K562 (cell line): Measurements from ENCODE around the gene CLNK. TPM values are rescaled to one million over a fixed set of nuclear protein-coding genes. Genes with fewer than 3 reads are reported as not detected.

ENCODE experiments used
- ATAC-seq: fragments of 200-7000 bp; cut with Tn5 transposase; 3 replicates; pipeline ENCODE4 v1.9.1; 2020; ENCODE audit warnings: moderate library complexity
- BruUV-seq: library from RNA; stranded (reverse); fragments of 400-500 nt; replicated peaks from 2 replicates; lab custom pipeline; 2021; lab: Mats Ljungman, UMichigan
- CTCF ChIA-PET: fragments of 300-600 bp; formaldehyde crosslinking; extraction: SDS; loops from one replicate; lab custom pipeline; 2021; ENCODE audit warnings: low intra/inter-chr PET ratio; lab: Yijun Ruan, JAX
- POLR2A ChIA-PET: fragments of 300-600, 350-650 bp; sonication (Branson Sonifier 250); formaldehyde crosslinking; extraction: SDS; loops from one replicate; lab custom pipeline; 2021; ENCODE audit warnings: antibody characterized with exemption, inconsistent platforms; lab: Yijun Ruan, JAX
- DNase-seq, 4 experiments: peaks; one replicate each; pipeline versions ENCODE4 v3.0.0 to v3.0.0-alpha.2; 2011 to 2018; ENCODE audit warnings: low spot score in 3 of 4, mixed read lengths in 3 of 4; ENCODE audit errors: extremely low read depth in 1 of 4
- FAIRE-seq: peaks from 2 replicates; lab custom pipeline; 2011; peaks lifted over from hg19 to GRCh38; lab: Jason Lieb, UNC
- H2AFZ ChIP-seq: 2 replicates; pipeline ENCODE4 v1.6.0; 2011; ENCODE audit warnings: low read depth, low read length, control low read depth, inconsistent platforms
- H3K27ac ChIP-seq: fragments of 200-600 bp; 3 replicates; pipeline ENCODE4 v1.8.0; 2011; ENCODE audit warnings: low read depth, mild to moderate bottlenecking, control low read depth, inconsistent platforms, low read length, moderate library complexity, mixed read lengths; ENCODE audit errors: extremely low read depth
- H3K27me3 ChIP-seq, 2 experiments: fragments of 300-600 bp in 1 of 2; 2 replicates in 1 of 2; 3 replicates in 1 of 2; pipeline versions ENCODE4 v1.6.0 to v1.8.0; 2011; ENCODE audit warnings: inconsistent platforms in 2 of 2, low read length in 2 of 2, mild to moderate bottlenecking in 1 of 2, mixed read lengths in 1 of 2, moderate library complexity in 1 of 2; ENCODE audit not compliant: control insufficient read depth in 2 of 2, insufficient read depth in 2 of 2
- H3K36me3 ChIP-seq: fragments of 300-600 bp; 3 replicates; pipeline ENCODE4 v1.8.0; 2011; ENCODE audit warnings: mild to moderate bottlenecking, low read length, inconsistent platforms; ENCODE audit not compliant: control insufficient read depth, insufficient read depth
- H3K4me1 ChIP-seq, 2 experiments: fragments of 200-600 bp in 1 of 2; replicated peaks in 1 of 2; 2 replicates in 1 of 2; 3 replicates in 1 of 2; pipeline versions ENCODE4 v1.5.1 to v1.8.0; 2011; ENCODE audit warnings: inconsistent platforms in 2 of 2, low read length in 2 of 2, mild to moderate bottlenecking in 1 of 2, mixed read lengths in 1 of 2, moderate library complexity in 1 of 2; ENCODE audit not compliant: control insufficient read depth in 2 of 2, insufficient read depth in 2 of 2
- H3K4me2 ChIP-seq: 2 replicates; pipeline ENCODE4 v1.6.1; 2011; ENCODE audit warnings: low read length, control low read depth, inconsistent platforms, mixed read lengths; ENCODE audit not compliant: insufficient read depth
- H3K4me3 ChIP-seq: fragments of 200-600 bp; sonication (generic), shearing (Covaris generic); 2 replicates; pipeline ENCODE4 v1.5.1; 2016; ENCODE audit warnings: control low read depth, inconsistent platforms
- H3K79me2 ChIP-seq: fragments of 200-600 bp; 3 replicates; pipeline ENCODE4 v1.8.0; 2011; ENCODE audit warnings: low read length, inconsistent platforms; ENCODE audit not compliant: control insufficient read depth, insufficient read depth
- H3K9ac ChIP-seq, 2 experiments: 2 replicates each; pipeline versions ENCODE4 v1.6.0 to v1.6.1; 2011; ENCODE audit warnings: low read depth in 2 of 2, low read length in 2 of 2, control low read depth in 1 of 2, inconsistent platforms in 1 of 2, mild to moderate bottlenecking in 1 of 2, mixed read lengths in 1 of 2; ENCODE audit not compliant: insufficient read depth in 1 of 2
- H3K9me1 ChIP-seq: one replicate; pipeline ENCODE4 v1.6.0; 2011; ENCODE audit warnings: inconsistent platforms, mild to moderate bottlenecking, low read length, moderate library complexity; ENCODE audit not compliant: control insufficient read depth, insufficient read depth
- H3K9me3 ChIP-seq: replicated peaks from 2 replicates; pipeline ENCODE4 v1.5.1; 2011; ENCODE audit warnings: low read depth, low read length, inconsistent platforms; ENCODE audit not compliant: control insufficient read depth, insufficient read depth
- H4K20me1 ChIP-seq: replicated peaks from 2 replicates; pipeline ENCODE4 v1.6.1; 2011; ENCODE audit warnings: low read length, inconsistent platforms, mixed read lengths; ENCODE audit not compliant: control insufficient read depth, insufficient read depth
- DIDO1 ChIP-seq: fragments of 450-650 bp; IDR thresholded peaks from 2 replicates; pipeline ENCODE4 v1.6.1; 2016; ENCODE audit warnings: low read depth, missing biosample characterization, missing genetic modification characterization
- EP300 ChIP-seq: IDR thresholded peaks from 2 replicates; pipeline ENCODE4 v1.6.1; 2012; ENCODE audit warnings: low read length, improper control_type of control experiment
- FOXA3 ChIP-seq, 2 experiments: fragments of 450-650 bp in 1 of 2; sonication (generic) in 1 of 2; formaldehyde crosslinking; IDR thresholded peaks in 1 of 2; conservative IDR thresholded peaks in 1 of 2; 2 replicates each; pipeline versions ENCODE4 v1.4.0 to v1.8.0; 2020 to 2022; ENCODE audit warnings: mild to moderate bottlenecking in 2 of 2, missing genetic modification reagents in 1 of 2
- GABPA ChIP-seq: fragments of 200-800 bp; sonication (Bioruptor generic); conservative IDR thresholded peaks from 2 replicates; pipeline ENCODE4 v1.6.1; 2016; ENCODE audit warnings: low read depth, missing genetic modification characterization, missing compliant biosample characterization
- HLTF ChIP-seq: fragments of 450-650 bp; IDR thresholded peaks from 2 replicates; pipeline ENCODE4 v1.6.1; 2016
- KHSRP ChIP-seq: fragments of 450-650 bp; IDR thresholded peaks from 2 replicates; pipeline ENCODE4 v1.6.1; 2017
- RBM15 ChIP-seq: fragments of 200-400 bp; formaldehyde crosslinking; IDR thresholded peaks from 2 replicates; pipeline ENCODE4 v1.6.1; 2018; ENCODE audit warnings: mild to moderate bottlenecking, low read length, moderate library complexity; ENCODE audit not compliant: insufficient read depth
- RBM22 ChIP-seq: fragments of 200-400 bp; formaldehyde crosslinking; IDR thresholded peaks from 2 replicates; pipeline ENCODE4 v1.6.1; 2018; ENCODE audit warnings: low read length, low read depth; ENCODE audit not compliant: poor library complexity, severe bottlenecking
- STAT5A ChIP-seq: IDR thresholded peaks from 2 replicates; pipeline ENCODE4 v1.6.1; 2012; ENCODE audit warnings: low read length, inconsistent platforms, borderline replicate concordance
- TBP ChIP-seq: optimal IDR thresholded peaks from 2 replicates; pipeline ENCODE3; 2011; ENCODE audit warnings: low read depth, low read length, improper control_type of control experiment
- ZC3H4 ChIP-seq: sonication (generic); formaldehyde crosslinking; IDR thresholded peaks from 2 replicates; pipeline ENCODE4 v1.9.0; 2021; ENCODE audit warnings: missing genetic modification reagents, borderline replicate concordance
- WGBS: fragments of 100-300 bp; shearing (Covaris generic); methylation state at CpG from one replicate; pipeline ENCODE4 v1.1.6; 2016; ENCODE audit warnings: low coverage, mixed read lengths; ENCODE audit not compliant: insufficient coverage; ENCODE audit errors: missing lambda C conversion rate; 5-methylcytosine and 5-hydroxymethylcytosine counted together
- in situ Hi-C: fragments of 300-500 bp; cut with MboI; formaldehyde crosslinking; loops from 4 replicates; pipeline ENCODE4 v1.15.0; 2018; ENCODE audit warnings: inconsistent platforms, mixed read lengths
- intact Hi-C: fragments of 100-400 bp; cut with micrococcal nuclease; formaldehyde crosslinking; loops from 2 replicates; pipeline ENCODE4 v1.14.2; 2022
- polyA plus RNA-seq, 8 experiments: library from polyadenylated mRNA; depleted of rRNA in 4 of 8; stranded (reverse) in 5 of 8; unstranded in 3 of 8; fragments of >200 nt; fragmentation: Nextera tagmentation in 2 of 8; fragmentation: Illumina TruSeq in 1 of 8; extraction: Ambion mirVana in 2 of 8; extraction: Trizol in 1 of 8; gene quantifications; 2 replicates each; pipeline versions ENCODE4 v1.2.1 to v1.2.3, GENCODE V29; 2011 to 2014; ENCODE audit warnings: inconsistent platforms in 1 of 8, missing spikeins in 1 of 8
- total RNA-seq, 7 experiments: library from RNA; depleted of rRNA in 6 of 7; stranded (reverse); fragments of >200 nt in 6 of 7; fragmentation: Illumina TruSeq in 2 of 7; extraction: Trizol in 2 of 7; gene quantifications; 2 replicates each; pipeline versions ENCODE4 v1.2.1 to v1.2.3, GENCODE V29; 2011 to 2021; ENCODE audit warnings: low replicate concordance in 1 of 7
- TF ChIP-seq, protein P1 (sequence below): sonication (generic); formaldehyde crosslinking; IDR thresholded peaks from 2 replicates; pipeline ENCODE4 v1.8.1; 2023; ENCODE audit warnings: mild to moderate bottlenecking, missing genetic modification reagents

Gene CLNK
- total and polyA plus RNA-seq, 9 of the 15 experiments (the other 6 are each of a cell fraction or from before 2014, with no cell fraction given): not detected

DNA sequence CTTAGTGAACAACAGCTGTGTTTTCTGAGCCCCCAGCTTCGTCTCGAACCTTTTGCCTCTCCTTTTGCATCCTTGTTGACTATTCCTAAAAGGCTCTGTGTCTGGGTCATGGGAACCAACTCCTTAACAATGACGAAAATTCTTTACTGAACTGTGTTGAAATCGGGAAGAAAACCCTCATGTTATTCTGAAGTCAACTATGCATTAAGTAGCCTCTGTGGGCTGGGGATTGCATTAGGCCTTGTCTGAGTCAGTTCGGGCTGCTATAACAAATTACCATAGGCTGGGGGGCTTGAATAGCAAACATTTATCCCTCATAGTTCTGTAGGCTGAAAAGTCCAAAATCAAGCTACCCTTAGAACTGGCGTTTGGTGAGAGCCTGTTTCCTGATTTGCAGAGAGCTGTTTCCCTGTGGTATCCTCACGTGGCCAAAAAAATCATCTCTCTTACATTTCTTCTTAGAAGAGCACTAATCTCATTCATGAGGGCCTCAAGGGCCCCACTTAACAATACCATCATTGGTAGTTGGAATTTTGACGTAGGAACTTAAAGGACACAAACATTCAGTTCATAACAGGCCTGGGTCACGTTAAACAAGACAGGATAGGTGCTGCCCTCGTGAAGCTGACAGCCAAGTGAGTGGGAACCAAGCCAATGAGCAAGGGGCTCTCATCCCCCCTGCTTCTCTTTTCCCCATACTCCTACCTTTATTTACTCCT, 75.9 kb downstream of the CLNK start:
- FAIRE-seq (no peak), ATAC-seq (no peak), DNase-seq (no peak)
- Histone ChIP-seq H3K4me3 (no peak overlapping the region), H3K9ac (no peak overlapping the region), H4K20me1 (no peaks in the 10 kb centered on the region), H3K27me3 (no peaks in the 10 kb centered on the region), H3K79me2 (no peaks in the 10 kb centered on the region), H3K4me1 (no peaks in the 10 kb centered on the region), H3K9me3 (no peaks in the 10 kb centered on the region), H3K4me2 (no peak overlapping the region), H3K36me3 (no peaks in the 10 kb centered on the region), H3K27ac (no peak overlapping the region), H2AFZ (no peak overlapping the region), H3K9me1 (no peaks in the 10 kb centered on the region)
- intact Hi-C loops: no loop called here
- in situ Hi-C loops: no loop called here
- CTCF ChIA-PET: no interaction called here
- 0% methylated on average over 10 of the region's 10 CpGs for WGBS
- no peak for TF ChIP-seq EP300
- TF ChIP-seq DIDO1: no peak
- TF ChIP-seq FOXA3 (CRISPR knock-in tag; conservative IDR thresholded peaks at IDR 0.05 in 1 of 2, IDR thresholded peaks at IDR 0.05 in 1 of 2): no peak
- no peak for TF ChIP-seq GABPA (tag)
- TF ChIP-seq ZC3H4 (CRISPR knock-in tag): no peak
- TF ChIP-seq KHSRP: no peak
- TF ChIP-seq STAT5A: no peak
- no peak for TF ChIP-seq TBP
- no peak for TF ChIP-seq RBM22
- TF ChIP-seq HLTF: no peak
- TF ChIP-seq, protein P1, sequence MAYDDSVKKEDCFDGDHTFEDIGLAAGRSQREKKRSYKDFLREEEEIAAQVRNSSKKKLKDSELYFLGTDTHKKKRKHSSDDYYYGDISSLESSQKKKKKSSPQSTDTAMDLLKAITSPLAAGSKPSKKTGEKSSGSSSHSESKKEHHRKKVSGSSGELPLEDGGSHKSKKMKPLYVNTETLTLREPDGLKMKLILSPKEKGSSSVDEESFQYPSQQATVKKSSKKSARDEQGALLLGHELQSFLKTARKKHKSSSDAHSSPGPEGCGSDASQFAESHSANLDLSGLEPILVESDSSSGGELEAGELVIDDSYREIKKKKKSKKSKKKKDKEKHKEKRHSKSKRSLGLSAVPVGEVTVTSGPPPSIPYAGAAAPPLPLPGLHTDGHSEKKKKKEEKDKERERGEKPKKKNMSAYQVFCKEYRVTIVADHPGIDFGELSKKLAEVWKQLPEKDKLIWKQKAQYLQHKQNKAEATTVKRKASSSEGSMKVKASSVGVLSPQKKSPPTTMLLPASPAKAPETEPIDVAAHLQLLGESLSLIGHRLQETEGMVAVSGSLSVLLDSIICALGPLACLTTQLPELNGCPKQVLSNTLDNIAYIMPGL (CRISPR knock-in tag): no peak
- TF ChIP-seq RBM15: no peak
- POLR2A ChIA-PET: interaction anchor here (0.6 kb wide), 1 partner anchor 499 kb away, joined by 3 read pairs; no protein-coding TSS in a partner anchor
- BruUV-seq: no TSS peak
